ENCODE results near the gene RAC2.

RAC2 gene

GRCh38 chr22:37222440-37222971 lies 21.6 kb downstream of the RAC2 start:
- Histone ChIP-seq H3K27ac (no peak overlapping the region), H3K4me1 (no peaks in the 10 kb centered on the region), H3K27me3 (peaks cover 0 to 37% of the 10 kb centered on the region in 2 donors), H3K9me3 (no peaks in the 10 kb centered on the region), H3K36me3 (no peaks in the 10 kb centered on the region), H3K4me3 (no peak overlapping the region)
- no peak for TF ChIP-seq CTCF (IDR thresholded peaks at IDR 0.05)
- DNase-seq, result no peak
- intact Hi-C loops (cut with DNase I; ENCODE audit: low total_unique reads), result no loop called here

GRCh38 chr22:37221424-37222333 lies 22.4 kb downstream of the RAC2 start:
- H3K36me3 ChIP-seq, result no peaks in the 10 kb centered on the region
- H3K9me3 ChIP-seq, result no peaks in the 10 kb centered on the region
- H3K27ac ChIP-seq, result no peak overlapping the region
- no peaks in the 10 kb centered on the region for H3K4me1 ChIP-seq
- H3K27me3 ChIP-seq, result peaks cover 0 to 37% of the 10 kb centered on the region in 2 donors
- DNase-seq, result no peak
- intact Hi-C loops (cut with DNase I; ENCODE audit: low total_unique reads), result no loop called here
- no peak for TF ChIP-seq CTCF (IDR thresholded peaks at IDR 0.05)
- H3K4me3 ChIP-seq, result no peak overlapping the region

DNA sequence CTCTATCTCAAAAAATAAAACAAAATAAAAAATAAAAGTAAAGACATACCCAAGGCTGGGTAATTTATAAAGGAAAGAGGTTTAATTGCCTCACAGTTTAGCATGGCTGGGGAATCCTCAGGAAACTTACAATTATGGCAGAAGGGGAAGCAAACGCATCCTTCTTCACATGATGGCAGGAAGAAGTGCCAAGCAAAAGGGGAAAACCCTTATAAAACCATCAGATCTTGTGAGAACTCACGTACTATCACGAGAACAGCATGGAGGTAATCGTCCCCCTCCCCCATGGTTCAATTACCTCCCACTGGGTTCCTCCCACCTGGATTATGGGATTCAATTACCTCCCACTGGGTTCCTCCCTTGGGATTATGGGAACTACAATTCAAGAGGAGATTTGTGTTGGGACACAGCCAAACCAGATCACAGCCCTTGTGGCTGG lies 23.5 kb downstream of the RAC2 start:
- peaks cover 0 to 33% of the 10 kb centered on the region in 2 donors for H3K27me3 ChIP-seq
- H3K4me3 ChIP-seq, result no peak overlapping the region
- DNase-seq, result no peak
- intact Hi-C loops (cut with DNase I; ENCODE audit: low total_unique reads), result no loop called here
- H3K36me3 ChIP-seq, result no peaks in the 10 kb centered on the region
- TF ChIP-seq CTCF (IDR thresholded peaks at IDR 0.05), result no peak
- no peak overlapping the region for H3K27ac ChIP-seq
- no peaks in the 10 kb centered on the region for H3K4me1 ChIP-seq
- no peaks in the 10 kb centered on the region for H3K9me3 ChIP-seq

GRCh38 chr22:37219533-37219932 lies 24.5 kb downstream of the RAC2 start:
- TF ChIP-seq CTCF (IDR thresholded peaks at IDR 0.05), result no peak
- Histone ChIP-seq H3K27ac (no peak overlapping the region), H3K4me3 (no peak overlapping the region), H3K36me3 (no peaks in the 10 kb centered on the region), H3K27me3 (peaks cover 0 to 37% of the 10 kb centered on the region in 2 donors), H3K4me1 (no peaks in the 10 kb centered on the region), H3K9me3 (no peaks in the 10 kb centered on the region)
- no peak for DNase-seq
- intact Hi-C loops (cut with DNase I; ENCODE audit: low total_unique reads), result no loop called here

- DNase-seq, result no peak
- Histone ChIP-seq H3K27ac (no peak overlapping the region), H3K4me3 (no peak overlapping the region)
These were observed 25.2 kb downstream of the RAC2 start for GRCh38 chr22:37218771-37219411.

More at GRCh38 chr22:37218771-37219411, 25.2 kb downstream of the RAC2 start:
- intact Hi-C loops (cut with DNase I; ENCODE audit: low total_unique reads), result no loop called here
- Histone ChIP-seq H3K4me1 (no peaks in the 10 kb centered on the region), H3K27me3 (peaks cover 0 to 43% of the 10 kb centered on the region in 2 donors), H3K9me3 (no peaks in the 10 kb centered on the region), H3K36me3 (no peaks in the 10 kb centered on the region)
- no peak for TF ChIP-seq CTCF (IDR thresholded peaks at IDR 0.05)

Measured in tibial artery (tissue), 4 donors.